PC-9 (cell line): ENCODE data around the gene TANK. TPM values are rescaled to one million over a fixed set of nuclear protein-coding genes. Genes with fewer than 3 reads are reported as not detected.

Experiments used
- BruUV-seq: library from RNA; stranded (reverse); fragments of 400-500 nt; replicated peaks from 2 replicates; lab custom pipeline; 2021; lab: Mats Ljungman, UMichigan
- CTCF ChIA-PET: fragments of 300-600 bp; sonication (Branson Sonifier 250); formaldehyde crosslinking; loops from one replicate; lab custom pipeline; 2022; ENCODE audit warnings: antibody characterized with exemption; lab: Charles Lee
- POLR2A ChIA-PET: fragments of 300-600 bp; sonication (Branson Sonifier 250); formaldehyde crosslinking; loops from one replicate; lab custom pipeline; 2022; ENCODE audit warnings: antibody characterized with exemption; ENCODE audit not compliant: unreplicated experiment; lab: Charles Lee
- DNase-seq, 2 experiments: peaks; one replicate each; pipeline versions ENCODE4 v3.0.0 to v3.0.0-alpha.2; 2015 to 2022; ENCODE audit warnings: mixed read lengths in 1 of 2
- H2AFZ ChIP-seq: fragments of 200-600 bp; sonication (generic); 2 replicates; pipeline ENCODE4 v1.8.1; 2017; ENCODE audit warnings: antibody characterized with exemption
- H3F3A ChIP-seq: fragments of 200-600 bp; sonication (generic); 2 replicates; pipeline ENCODE4 v1.8.1; 2017; ENCODE audit warnings: antibody characterized with exemption, mild to moderate bottlenecking, low read depth; ENCODE audit not compliant: insufficient read depth
- H3K27ac ChIP-seq: fragments of 200-600 bp; sonication (generic); 2 replicates; pipeline ENCODE4 v1.6.1; 2016; ENCODE audit warnings: mixed run types
- H3K27me3 ChIP-seq: fragments of 200-600 bp; sonication (generic); 2 replicates; pipeline ENCODE4 v1.6.1; 2016; ENCODE audit warnings: low read depth, mixed run types; ENCODE audit not compliant: insufficient read depth
- H3K36me3 ChIP-seq: fragments of 200-600 bp; sonication (generic); 2 replicates; pipeline ENCODE4 v1.6.1; 2016; ENCODE audit warnings: low read depth, mixed run types
- H3K4me1 ChIP-seq: fragments of 200-600 bp; sonication (generic); replicated peaks from 2 replicates; pipeline ENCODE4 v1.6.1; 2016; ENCODE audit warnings: mixed run types; ENCODE audit not compliant: insufficient read depth
- H3K4me2 ChIP-seq: fragments of 200-600 bp; sonication (generic); 2 replicates; pipeline ENCODE4 v1.6.1; 2017; ENCODE audit warnings: mixed run types
- H3K4me3 ChIP-seq: fragments of 200-600 bp; sonication (generic); 2 replicates; pipeline ENCODE4 v1.6.1; 2016; ENCODE audit warnings: mixed run types
- H3K79me2 ChIP-seq: fragments of 200-600 bp; sonication (generic); 2 replicates; pipeline ENCODE4 v1.6.1; 2017; ENCODE audit warnings: low read depth, mixed run types
- H3K9me2 ChIP-seq: fragments of 200-600 bp; sonication (generic); 2 replicates; pipeline ENCODE4 v1.8.1; 2017; ENCODE audit warnings: mild to moderate bottlenecking; ENCODE audit not compliant: insufficient read depth
- H3K9me3 ChIP-seq: fragments of 200-600 bp; sonication (generic); 2 replicates; pipeline ENCODE4 v1.8.1; 2016; ENCODE audit warnings: low read depth; ENCODE audit not compliant: insufficient read depth
- H4K20me1 ChIP-seq: fragments of 200-600 bp; sonication (generic); 2 replicates; pipeline ENCODE4 v1.8.1; 2017; ENCODE audit not compliant: insufficient read depth
- CTCF ChIP-seq: fragments of 200-600 bp; sonication (generic); conservative IDR thresholded peaks from 2 replicates; pipeline ENCODE4 v1.6.1; 2017; ENCODE audit warnings: mixed run types, antibody characterized with exemption, mild to moderate bottlenecking, moderate library complexity
- EZH2 ChIP-seq: fragments of 200-600 bp; sonication (generic); IDR thresholded peaks from 2 replicates; pipeline ENCODE4 v1.8.0; 2017; ENCODE audit warnings: antibody characterized with exemption, low read depth
- intact Hi-C: fragments of 100-400 bp; cut with micrococcal nuclease; formaldehyde crosslinking; loops from one replicate; pipeline ENCODE4 v1.10.0; 2022; ENCODE audit not compliant: unreplicated experiment
- total RNA-seq: library from RNA; stranded (reverse); gene quantifications from 2 replicates; pipeline ENCODE4 v1.2.3, GENCODE V29; 2021

The TANK gene
- total RNA-seq, 1 experiment from 2014 or later, result 46.1 TPM

- ChIA-PET CTCF (no interaction called here), POLR2A (no interaction called here)
- Histone ChIP-seq H3K27ac (no peak overlapping the region), H3K27me3 (no peaks in the 10 kb centered on the region), H3K9me3 (no peaks in the 10 kb centered on the region), H3K4me2 (no peak overlapping the region), H3K4me1 (no peaks in the 10 kb centered on the region), H3K36me3 (no peaks in the 10 kb centered on the region), H3K4me3 (no peak overlapping the region), H3F3A (peaks cover 9% of the 10 kb centered on the region; the same call in 1 of the 2 replicates), H4K20me1 (no peaks in the 10 kb centered on the region), H2AFZ (no peak overlapping the region), H3K9me2 (no peaks in the 10 kb centered on the region), H3K79me2 (no peaks in the 10 kb centered on the region)
- intact Hi-C loops, result no loop called here
- no TSS peak for BruUV-seq
- TF ChIP-seq CTCF (no peak), EZH2 (no peak)
- no peak for DNase-seq
Measured at GRCh38 chr2:161217597-161218185, 57.5 kb downstream of the TANK start.

GRCh38 chr2:161219211-161219610, 59.0 kb downstream of the TANK start:
- no peaks in the 10 kb centered on the region for H3K4me1 ChIP-seq
- CTCF ChIA-PET, result no interaction called here
- BruUV-seq, result no TSS peak
- intact Hi-C loops, result no loop called here
- POLR2A ChIA-PET, result no interaction called here
- H3K4me2 ChIP-seq, result no peak overlapping the region
- H3K9me3 ChIP-seq, result no peaks in the 10 kb centered on the region
- peaks cover 9% of the 10 kb centered on the region; the same call in 1 of the 2 replicates for H3F3A ChIP-seq
- H2AFZ ChIP-seq, result no peak overlapping the region
- no peaks in the 10 kb centered on the region; the same call in 1 of the 2 replicates for H4K20me1 ChIP-seq
- no peak overlapping the region for H3K4me3 ChIP-seq
- TF ChIP-seq EZH2, result no peak
- no peak for TF ChIP-seq CTCF
- no peaks in the 10 kb centered on the region for H3K9me2 ChIP-seq
- no peak for DNase-seq
- H3K27ac ChIP-seq, result no peak overlapping the region
- no peaks in the 10 kb centered on the region for H3K79me2 ChIP-seq
- H3K36me3 ChIP-seq, result no peaks in the 10 kb centered on the region
- H3K27me3 ChIP-seq, result no peaks in the 10 kb centered on the region

GRCh38 chr2:161223139-161223732, 63.0 kb downstream of the TANK start:
- Histone ChIP-seq H3K4me2 (no peak overlapping the region), H3K4me1 (no peaks in the 10 kb centered on the region), H3K4me3 (no peak overlapping the region), H2AFZ (no peak overlapping the region), H3K79me2 (no peaks in the 10 kb centered on the region), H3K9me2 (no peaks in the 10 kb centered on the region), H4K20me1 (no peaks in the 10 kb centered on the region; the same call in 1 of the 2 replicates), H3F3A (peaks cover 9% of the 10 kb centered on the region; the same call in 1 of the 2 replicates), H3K27me3 (no peaks in the 10 kb centered on the region), H3K36me3 (0 out of 2 replicates have a peak, but pooled peaks cover 11% of the 10 kb centered on the region), H3K27ac (no peak overlapping the region), H3K9me3 (no peaks in the 10 kb centered on the region)
- CTCF ChIA-PET, result no interaction called here
- peak; percentile 79 for TF ChIP-seq CTCF
- no peak for TF ChIP-seq EZH2
- DNase-seq, result no peak
- POLR2A ChIA-PET, result interaction anchor here (0.7 kb wide), 1 partner anchor 1997 kb away, joined by 5 read pairs; no protein-coding TSS in a partner anchor
- intact Hi-C loops, result loop anchor here (5.0 kb wide), 1 partner anchor 49 kb away; no protein-coding TSS in a partner anchor
- no TSS peak for BruUV-seq
